ENCODE measurements around the gene EPG5.
"Not testable (repeated sequence)": the region's sequence is repeated elsewhere in the genome, so short reads cannot be mapped to it uniquely, and the experiment has no call there.

DNA sequence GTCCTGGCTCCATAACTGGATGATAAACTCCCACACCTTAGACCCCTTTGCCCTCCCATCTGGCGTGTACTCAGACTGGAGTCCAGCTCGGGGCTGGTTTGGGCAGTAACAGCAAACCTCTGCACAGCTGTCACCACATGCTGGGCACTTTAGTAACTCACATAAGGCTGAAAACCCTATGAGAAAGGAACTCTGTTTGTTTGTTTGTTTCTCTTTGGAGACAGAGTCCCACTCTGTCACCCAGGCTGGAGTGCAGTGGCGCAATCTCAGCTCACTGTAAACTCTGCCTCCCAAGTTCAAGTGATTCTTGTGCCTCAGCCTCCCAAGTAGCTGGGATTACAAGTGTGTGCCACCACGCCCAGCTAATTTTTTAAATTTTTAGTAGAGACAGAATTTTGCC, 140.4 kb downstream of the EPG5 start:
- TF ChIP-seq, protein P1, sequence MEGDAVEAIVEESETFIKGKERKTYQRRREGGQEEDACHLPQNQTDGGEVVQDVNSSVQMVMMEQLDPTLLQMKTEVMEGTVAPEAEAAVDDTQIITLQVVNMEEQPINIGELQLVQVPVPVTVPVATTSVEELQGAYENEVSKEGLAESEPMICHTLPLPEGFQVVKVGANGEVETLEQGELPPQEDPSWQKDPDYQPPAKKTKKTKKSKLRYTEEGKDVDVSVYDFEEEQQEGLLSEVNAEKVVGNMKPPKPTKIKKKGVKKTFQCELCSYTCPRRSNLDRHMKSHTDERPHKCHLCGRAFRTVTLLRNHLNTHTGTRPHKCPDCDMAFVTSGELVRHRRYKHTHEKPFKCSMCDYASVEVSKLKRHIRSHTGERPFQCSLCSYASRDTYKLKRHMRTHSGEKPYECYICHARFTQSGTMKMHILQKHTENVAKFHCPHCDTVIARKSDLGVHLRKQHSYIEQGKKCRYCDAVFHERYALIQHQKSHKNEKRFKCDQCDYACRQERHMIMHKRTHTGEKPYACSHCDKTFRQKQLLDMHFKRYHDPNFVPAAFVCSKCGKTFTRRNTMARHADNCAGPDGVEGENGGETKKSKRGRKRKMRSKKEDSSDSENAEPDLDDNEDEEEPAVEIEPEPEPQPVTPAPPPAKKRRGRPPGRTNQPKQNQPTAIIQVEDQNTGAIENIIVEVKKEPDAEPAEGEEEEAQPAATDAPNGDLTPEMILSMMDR (IDR thresholded peaks at IDR 0.05): not testable (repeated sequence)
- not testable (repeated sequence) for TF ChIP-seq POLR2A (IDR thresholded peaks at IDR 0.05)
